OCI-LY7 (cell line): ENCODE data around the gene RCVRN.

ENCODE experiments used
- EZH2phosphoT487 ChIP-seq: fragments of 200-600 bp; sonication (generic); IDR thresholded peaks from 2 replicates; pipeline ENCODE4 v1.6.1; 2018; ENCODE audit warnings: low read depth, borderline replicate concordance, mild to moderate bottlenecking, mixed run types, antibody characterized with exemption, low read length, moderate library complexity, mixed read lengths
- TF ChIP-seq, protein P1 (sequence below): fragments of 200-600 bp; sonication (generic); conservative IDR thresholded peaks from 2 replicates; pipeline ENCODE4 v1.5.1; 2014; ENCODE audit warnings: mild to moderate bottlenecking, antibody characterized with exemption, low read length, moderate library complexity, mixed read lengths

DNA sequence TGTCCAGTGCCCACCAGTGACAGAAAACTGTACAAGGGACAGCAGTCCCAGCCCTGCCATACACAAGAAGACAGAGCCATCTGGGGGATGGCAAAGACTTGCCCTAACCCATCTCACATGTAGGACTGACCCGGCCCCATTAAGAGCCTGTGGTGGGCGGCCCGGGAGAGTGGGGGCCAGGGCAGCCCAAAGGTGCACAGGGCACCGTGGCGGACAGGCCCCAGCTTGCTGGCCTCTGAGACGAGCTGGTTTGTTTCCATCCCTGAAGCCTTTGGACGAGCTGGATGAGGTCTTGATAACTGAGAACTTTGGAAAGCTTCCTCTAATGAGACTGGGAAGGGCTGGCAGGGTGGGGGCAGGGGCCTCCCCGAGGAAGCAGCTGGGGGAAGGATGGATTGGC lies 11.0 kb upstream of the RCVRN start:
- TF ChIP-seq, protein P1, sequence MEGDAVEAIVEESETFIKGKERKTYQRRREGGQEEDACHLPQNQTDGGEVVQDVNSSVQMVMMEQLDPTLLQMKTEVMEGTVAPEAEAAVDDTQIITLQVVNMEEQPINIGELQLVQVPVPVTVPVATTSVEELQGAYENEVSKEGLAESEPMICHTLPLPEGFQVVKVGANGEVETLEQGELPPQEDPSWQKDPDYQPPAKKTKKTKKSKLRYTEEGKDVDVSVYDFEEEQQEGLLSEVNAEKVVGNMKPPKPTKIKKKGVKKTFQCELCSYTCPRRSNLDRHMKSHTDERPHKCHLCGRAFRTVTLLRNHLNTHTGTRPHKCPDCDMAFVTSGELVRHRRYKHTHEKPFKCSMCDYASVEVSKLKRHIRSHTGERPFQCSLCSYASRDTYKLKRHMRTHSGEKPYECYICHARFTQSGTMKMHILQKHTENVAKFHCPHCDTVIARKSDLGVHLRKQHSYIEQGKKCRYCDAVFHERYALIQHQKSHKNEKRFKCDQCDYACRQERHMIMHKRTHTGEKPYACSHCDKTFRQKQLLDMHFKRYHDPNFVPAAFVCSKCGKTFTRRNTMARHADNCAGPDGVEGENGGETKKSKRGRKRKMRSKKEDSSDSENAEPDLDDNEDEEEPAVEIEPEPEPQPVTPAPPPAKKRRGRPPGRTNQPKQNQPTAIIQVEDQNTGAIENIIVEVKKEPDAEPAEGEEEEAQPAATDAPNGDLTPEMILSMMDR = no peak
- TF ChIP-seq EZH2phosphoT487 = no peak
